Right cardiac atrium (tissue), 5 donors: ENCODE data around the gene GSTA3. TPM values are rescaled to one million over a fixed set of nuclear protein-coding genes. Genes with fewer than 3 reads are reported as not detected.
A peak's percentile ranks its signal among the peaks of the same experiment; 100 is the strongest.
"Not testable (repeated sequence)": the region's sequence is repeated elsewhere in the genome, so short reads cannot be mapped to it uniquely, and the experiment has no call there.

Experiments used
- ATAC-seq, 2 donors: fragments of 200-7000 bp; cut with Tn5 transposase; one replicate each; pipeline versions ENCODE4 v1.8.0 to v1.9.1; 2020; ENCODE audit warnings: moderate library complexity in 2 of 2, mild to moderate bottlenecking in 1 of 2
- DNase-seq, 3 donors: peaks; one replicate each; pipeline ENCODE4 v3.0.0-alpha.2; 2020
- H3K27ac ChIP-seq: one replicate; pipeline ENCODE4 v1.5.1; 2013; ENCODE audit warnings: mild to moderate bottlenecking, low read length, control low read depth, moderate library complexity
- H3K27me3 ChIP-seq: one replicate; pipeline ENCODE4 v1.6.1; 2013; ENCODE audit not compliant: control insufficient read depth, insufficient read depth
- H3K4me1 ChIP-seq: one replicate; pipeline ENCODE4 v1.6.1; 2013; ENCODE audit warnings: low read length; ENCODE audit not compliant: control insufficient read depth, insufficient read depth
- H3K4me3 ChIP-seq: one replicate; pipeline ENCODE4 v1.5.1; 2013; ENCODE audit warnings: low read length, control low read depth
- H3K9me3 ChIP-seq: one replicate; pipeline ENCODE4 v1.6.1; 2013; ENCODE audit warnings: low read length; ENCODE audit not compliant: control insufficient read depth
- WGBS: extraction: QIAGEN DNeasy Blood & Tissue Kit; methylation state at CpG from one replicate; pipeline ENCODE4 v1.1.7; 2013; 5-methylcytosine and 5-hydroxymethylcytosine counted together
- intact Hi-C, 4 donors: fragments of 100-400 bp; cut with DNase I; formaldehyde crosslinking; loops; one replicate each; pipeline versions ENCODE4 v1.11.0 to v1.14.0; 2022 to 2023
- polyA plus RNA-seq: library from polyadenylated mRNA; stranded (reverse); fragments of 200-250 nt; gene quantifications from one replicate; pipeline ENCODE4 v1.2.3, GENCODE V29; 2013
- total RNA-seq, 4 donors: library from RNA; stranded (reverse); fragmentation: NEBNext Ultra II Directional; extraction: Animal tissue kit (Norgen Biotek cat#: 25700); gene quantifications; one replicate each; pipeline ENCODE4 v1.2.1, GENCODE V29; 2021
- donor health status: healthy with polysubstance abuse.
- donor health status: DM: no; HTN: yes; CAD: no.
- donor health status: DM: no; HTN: no; CAD: no.
- donor health status: DM: no; HTN: yes; CAD: no; lungs with severe emphysema.
- donor health status: DM: yes; HTN: yes; CAD: no.

The GSTA3 gene
- total and polyA plus RNA-seq, 5 donors: not detected

DNA sequence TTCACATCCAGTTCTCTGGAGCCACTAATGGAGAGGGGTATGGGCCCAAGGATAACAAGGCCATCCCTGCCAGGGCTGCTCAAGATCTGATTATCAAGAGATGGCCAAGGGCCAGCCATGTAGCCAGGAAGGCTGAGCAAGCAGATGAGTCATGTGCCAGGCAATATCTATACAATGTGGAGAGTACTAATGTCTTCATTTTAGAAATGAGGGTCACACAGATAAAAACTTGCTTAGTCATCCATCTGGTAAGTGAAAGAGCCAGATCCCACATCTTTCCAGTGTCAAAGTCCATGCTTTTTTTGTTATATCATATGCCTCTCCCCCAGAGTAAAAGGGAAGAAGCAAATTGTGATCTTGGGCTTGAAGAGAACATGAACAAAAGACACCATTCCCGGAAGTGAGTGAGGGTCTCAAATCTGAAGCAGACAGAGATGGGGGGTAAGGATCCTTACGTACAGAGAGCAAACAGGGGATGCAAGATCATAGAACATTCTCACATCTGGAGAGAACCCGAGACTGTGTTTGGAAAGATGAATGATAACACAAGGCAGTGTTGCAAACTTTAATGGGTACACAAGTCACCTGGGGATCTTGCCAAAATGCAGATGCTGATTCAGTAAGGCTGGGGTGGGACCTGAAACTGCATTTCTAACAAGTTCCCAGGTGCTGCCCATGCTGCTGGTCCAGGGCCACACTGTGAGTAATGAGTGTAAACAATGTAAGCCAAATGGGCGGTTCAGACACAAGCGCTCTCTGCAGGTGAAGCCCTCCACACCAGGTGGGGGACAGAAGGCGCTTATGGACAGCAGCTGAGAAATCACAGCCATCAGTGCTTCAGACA is 20.0 kb upstream of the GSTA3 start:
- Histone ChIP-seq H3K9me3 (no peaks in the 10 kb centered on the region), H3K27me3 (no peaks in the 10 kb centered on the region)
- WGBS: 92% methylated on average over 6 of the region's 6 CpGs

DNA sequence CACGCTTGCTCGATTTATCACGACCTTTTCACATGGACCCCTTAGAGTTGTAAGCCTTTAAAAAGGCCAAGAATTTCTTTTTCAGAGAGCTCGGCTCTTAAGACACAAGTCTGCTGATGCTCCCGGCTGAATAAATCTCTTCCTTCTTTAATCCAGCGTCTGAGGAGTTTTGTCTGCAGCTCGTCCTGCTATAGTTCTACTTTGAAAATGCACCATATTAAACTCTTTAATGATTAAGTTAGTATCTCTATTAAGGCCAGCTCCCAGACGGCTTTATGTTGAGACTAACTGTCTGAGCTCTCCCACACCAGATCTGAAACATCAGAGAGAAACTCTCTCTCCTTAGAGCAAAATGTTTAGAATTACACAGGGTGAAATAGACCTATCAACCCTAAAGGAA is 18.0 kb upstream of the GSTA3 start:
- intact Hi-C loops: no loop called here
- H3K4me3 ChIP-seq: no peak overlapping the region
- WGBS: 73% methylated on average over 8 of the region's 8 CpGs
- no peaks in the 10 kb centered on the region for H3K27me3 ChIP-seq
- DNase-seq: no peak
- no peak overlapping the region for H3K27ac ChIP-seq
- no peak for ATAC-seq
- no peaks in the 10 kb centered on the region for H3K4me1 ChIP-seq
- H3K9me3 ChIP-seq: no peaks in the 10 kb centered on the region

More for the DNA sequence above, 20.0 kb upstream of the GSTA3 start:
- Histone ChIP-seq H3K27ac (no peak overlapping the region), H3K4me3 (no peak overlapping the region), H3K4me1 (no peaks in the 10 kb centered on the region)
- DNase-seq (no peak), ATAC-seq (no peak)
- intact Hi-C loops: no loop called here

DNA sequence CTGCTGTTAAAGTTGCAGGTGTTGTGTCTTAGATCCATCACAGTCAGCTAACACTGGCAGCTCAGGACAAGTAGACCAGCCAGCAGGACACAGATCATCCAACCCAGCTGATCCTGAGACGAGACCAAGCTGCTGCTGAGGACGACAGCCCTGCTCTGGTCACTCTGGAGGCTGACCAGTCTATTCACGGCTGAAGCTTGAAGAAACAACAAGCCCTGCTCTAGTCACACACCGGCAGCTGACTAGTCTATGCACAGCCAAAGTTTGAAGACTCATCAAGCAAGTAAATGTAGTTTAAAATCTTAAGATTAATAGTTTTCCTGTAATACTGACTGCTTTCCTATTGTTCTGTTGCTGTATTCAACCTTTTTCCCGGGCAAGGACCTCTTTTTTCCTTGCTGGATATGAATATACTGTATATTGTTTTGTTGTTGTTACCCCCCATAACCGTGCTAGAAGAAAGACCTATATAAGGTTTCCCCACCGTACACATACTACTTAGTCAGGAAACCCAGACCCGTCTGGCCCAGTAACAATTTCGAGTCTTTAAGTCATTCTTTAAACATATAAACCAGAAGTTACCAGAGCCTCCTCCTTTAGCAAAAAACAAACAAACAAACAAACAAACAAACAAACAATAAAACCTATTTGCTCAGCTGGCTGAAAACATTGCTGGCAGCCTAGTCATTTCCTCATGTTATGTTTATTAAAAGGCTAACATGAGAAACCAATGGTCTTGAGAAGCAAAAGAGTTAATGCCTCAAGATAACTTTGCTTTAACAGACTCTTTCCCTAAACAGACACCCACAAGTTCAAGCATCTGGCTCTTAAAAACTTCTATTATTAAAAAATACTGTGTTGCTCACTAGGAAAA is 16.7 kb upstream of the GSTA3 start:
- H3K9me3 ChIP-seq: no peaks in the 10 kb centered on the region
- H3K4me1 ChIP-seq: no peaks in the 10 kb centered on the region
- H3K27ac ChIP-seq: no peak overlapping the region
- H3K27me3 ChIP-seq: peaks cover 2% of the 10 kb centered on the region
- H3K4me3 ChIP-seq: no peak overlapping the region
- ATAC-seq: no peak
- intact Hi-C loops: no loop called here
- WGBS: 59% methylated on average over 9 of the region's 9 CpGs
- peak in 1 of 3 donors; percentile 33 for DNase-seq

DNA sequence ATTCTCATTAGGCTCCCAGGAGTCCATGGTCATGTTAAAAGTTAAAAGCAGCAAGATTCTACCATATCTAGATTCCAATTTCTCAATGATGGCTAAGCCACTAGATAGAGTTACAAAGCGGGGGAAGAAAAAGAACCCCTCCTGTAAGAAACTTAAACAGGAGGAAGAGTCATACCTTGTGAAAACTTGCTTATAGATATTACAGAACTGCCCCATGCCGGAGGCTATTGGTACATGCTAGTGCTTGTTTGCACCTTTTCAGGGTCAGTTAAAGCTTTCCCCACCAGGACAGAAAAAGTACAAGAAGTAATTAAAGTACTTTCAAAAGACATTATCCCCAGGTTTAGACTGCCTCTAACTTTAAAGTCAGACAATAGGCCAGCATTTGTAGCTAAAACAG is 15.5 kb upstream of the GSTA3 start:
- ATAC-seq (no peak), DNase-seq (no peak)
- intact Hi-C loops: no loop called here
- 96% methylated on average over 2 of the region's 2 CpGs for WGBS
- Histone ChIP-seq H3K4me1 (no peaks in the 10 kb centered on the region), H3K4me3 (no peak overlapping the region), H3K27me3 (peaks cover 2% of the 10 kb centered on the region), H3K27ac (no peak overlapping the region), H3K9me3 (no peaks in the 10 kb centered on the region)

DNA sequence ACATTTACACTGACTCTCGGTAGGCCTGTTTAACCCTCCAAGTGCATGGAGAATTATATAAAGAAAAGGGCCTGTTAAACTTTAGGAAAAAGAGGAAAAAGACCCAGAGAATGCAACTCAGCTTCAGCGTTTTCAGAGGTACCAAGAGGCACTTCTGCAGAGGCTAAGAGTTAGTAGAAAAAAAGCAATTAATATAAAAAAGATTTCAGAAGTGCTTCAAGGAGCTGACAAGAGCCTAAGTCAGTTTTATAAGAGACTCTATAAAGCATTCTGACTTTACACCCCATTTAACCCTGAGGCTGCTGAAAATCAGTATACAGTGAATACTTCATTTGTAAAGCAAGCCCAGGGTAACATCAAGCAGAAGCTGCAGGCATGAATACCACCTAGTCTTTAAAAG is 14.2 kb upstream of the GSTA3 start:
- intact Hi-C loops, ATAC-seq: not testable (repeated sequence)
- 74% methylated on average over 2 of the region's 2 CpGs for WGBS

DNA sequence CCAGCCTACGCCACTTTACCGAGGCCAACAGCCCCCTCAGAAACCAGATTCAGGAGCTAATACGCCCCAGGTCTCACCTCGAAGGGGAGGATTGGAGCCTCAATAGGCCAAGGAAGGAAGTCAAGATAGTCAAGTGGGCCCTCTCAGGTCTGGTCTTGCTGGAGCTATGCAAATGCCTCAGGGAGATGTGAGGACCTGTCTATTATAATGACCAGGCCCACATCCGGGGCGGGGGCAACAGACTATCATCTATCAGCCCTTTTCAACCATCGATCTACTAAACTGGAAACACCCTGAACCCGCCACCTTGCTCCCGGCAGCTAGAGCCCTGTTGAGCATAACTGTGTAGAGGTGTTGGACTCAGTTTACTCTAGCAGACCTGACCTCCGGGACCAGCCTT is 12.7 kb upstream of the GSTA3 start:
- 74% methylated on average over 10 of the region's 10 CpGs for WGBS
- DNase-seq (no peak), ATAC-seq (no peak)
- H3K4me3 ChIP-seq: no peak overlapping the region
- peaks cover 2% of the 10 kb centered on the region for H3K27me3 ChIP-seq
- H3K27ac ChIP-seq: no peak overlapping the region
- H3K9me3 ChIP-seq: no peaks in the 10 kb centered on the region
- intact Hi-C loops: no loop called here
- no peaks in the 10 kb centered on the region for H3K4me1 ChIP-seq

More for the DNA sequence above, 14.2 kb upstream of the GSTA3 start:
- not testable (repeated sequence) for DNase-seq, H3K4me1 ChIP-seq, H3K9me3 ChIP-seq, H3K4me3 ChIP-seq, H3K27me3 ChIP-seq, H3K27ac ChIP-seq

DNA sequence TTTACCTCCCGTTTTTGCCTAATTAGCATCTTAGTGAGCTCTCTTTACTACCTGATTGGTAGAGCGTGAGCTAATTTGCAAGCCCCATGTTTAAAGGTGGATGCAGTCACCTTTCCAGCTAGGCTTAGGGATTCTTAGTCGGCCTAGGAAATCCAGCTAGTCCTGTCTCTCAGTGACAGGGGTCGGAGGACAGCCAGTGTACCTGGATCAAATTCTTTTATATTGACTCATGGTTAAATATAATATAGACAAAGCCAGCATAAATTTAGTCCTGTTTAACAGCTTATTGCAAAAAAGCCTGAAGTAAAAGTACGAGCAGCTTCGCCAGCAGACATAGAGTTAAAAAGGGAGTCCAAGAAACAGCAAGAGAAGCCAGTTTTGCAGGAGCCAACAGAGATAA is 12.2 kb upstream of the GSTA3 start:
- H3K4me3 ChIP-seq: no peak overlapping the region
- intact Hi-C loops: no loop called here
- DNase-seq (no peak), ATAC-seq (no peak)
- no peaks in the 10 kb centered on the region for H3K4me1 ChIP-seq
- WGBS: 90% methylated on average over 6 of the region's 6 CpGs
- no peak overlapping the region for H3K27ac ChIP-seq
- no peaks in the 10 kb centered on the region for H3K9me3 ChIP-seq
- peaks cover 2% of the 10 kb centered on the region for H3K27me3 ChIP-seq

DNA sequence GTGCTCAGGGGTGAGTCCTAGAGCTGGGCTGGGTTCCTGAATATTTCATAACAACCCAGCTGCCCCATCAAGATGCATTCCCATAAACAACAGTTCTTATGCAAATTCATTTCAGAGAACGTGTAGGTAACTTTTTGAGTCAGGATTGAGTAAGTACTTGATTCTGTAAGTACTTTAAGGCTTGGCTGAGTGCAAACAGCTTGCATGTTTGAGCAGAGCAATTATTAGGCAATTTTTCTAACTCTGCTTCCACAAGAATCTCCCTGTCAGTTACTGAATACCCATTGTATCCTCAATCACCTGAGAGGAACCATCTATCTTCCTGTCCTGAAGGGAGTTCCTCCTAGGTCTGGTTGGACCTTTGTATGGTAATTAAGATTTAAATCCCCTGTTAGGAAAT is 10.0 kb upstream of the GSTA3 start:
- H3K9me3 ChIP-seq, intact Hi-C loops, ATAC-seq, H3K4me1 ChIP-seq, H3K27ac ChIP-seq, DNase-seq, H3K4me3 ChIP-seq, H3K27me3 ChIP-seq: not testable (repeated sequence)
- 57% methylated on average over 1 of the region's 1 CpG for WGBS

DNA sequence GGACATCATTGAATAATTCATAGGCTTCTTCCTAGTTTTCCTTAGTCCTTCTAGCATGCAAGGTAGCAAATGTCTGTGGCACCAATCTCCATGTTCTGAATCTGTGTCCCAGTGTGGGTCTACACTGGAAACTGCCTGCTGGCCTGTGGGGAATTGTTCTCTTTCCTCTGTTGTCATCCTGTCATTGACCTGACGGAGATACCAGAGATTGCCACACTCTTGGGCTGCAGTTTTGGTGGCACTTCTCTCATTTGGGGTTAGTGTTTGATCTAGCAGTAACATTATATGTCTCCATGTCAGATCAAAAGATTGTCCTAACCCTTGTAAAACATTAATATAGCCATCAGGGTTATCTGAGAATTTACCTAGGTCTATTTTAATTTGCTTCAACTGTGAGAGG is 9.3 kb upstream of the GSTA3 start:
- H3K4me3 ChIP-seq, ATAC-seq, H3K9me3 ChIP-seq, H3K4me1 ChIP-seq, H3K27me3 ChIP-seq, DNase-seq, intact Hi-C loops, H3K27ac ChIP-seq: not testable (repeated sequence)
- 73% methylated on average over 1 of the region's 1 CpG for WGBS

DNA sequence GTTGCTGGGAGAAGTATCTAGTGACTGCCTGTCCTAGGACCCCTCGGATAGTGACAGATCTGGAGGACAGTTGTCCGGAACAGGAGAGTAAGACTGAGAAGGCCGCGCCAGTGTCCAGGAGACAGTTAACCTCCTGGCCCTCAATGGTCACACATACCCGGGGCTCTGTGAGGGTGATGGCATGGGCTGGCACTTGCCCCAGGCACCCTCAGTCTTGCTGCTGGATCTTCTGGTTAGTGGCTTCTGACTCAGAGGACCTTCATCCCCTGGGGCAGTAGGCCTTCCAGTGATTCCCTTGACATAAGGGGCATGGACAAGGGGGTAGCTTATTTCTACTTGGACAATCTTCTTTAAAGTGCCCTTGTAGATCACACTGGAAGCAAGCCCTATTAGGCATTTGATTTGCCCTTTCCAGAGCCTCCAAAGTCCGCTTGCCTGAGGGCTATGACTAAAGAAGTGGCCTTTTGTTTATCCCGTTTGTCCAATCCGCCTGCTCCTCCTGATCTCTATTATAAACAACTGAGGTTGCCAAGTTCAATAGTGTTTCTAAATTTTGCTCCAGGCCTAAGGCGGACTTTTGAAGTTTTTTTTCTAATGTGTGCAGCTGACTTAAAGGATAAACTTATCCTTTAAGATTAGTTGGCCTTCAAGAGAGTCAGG is 8.7 kb upstream of the GSTA3 start:
- H3K4me1 ChIP-seq, H3K4me3 ChIP-seq, ATAC-seq, intact Hi-C loops, H3K27me3 ChIP-seq, H3K9me3 ChIP-seq, H3K27ac ChIP-seq: not testable (repeated sequence)
- DNase-seq: peak in 1 of 3 donors; percentile 35
- WGBS: 66% methylated on average over 9 of the region's 9 CpGs

DNA sequence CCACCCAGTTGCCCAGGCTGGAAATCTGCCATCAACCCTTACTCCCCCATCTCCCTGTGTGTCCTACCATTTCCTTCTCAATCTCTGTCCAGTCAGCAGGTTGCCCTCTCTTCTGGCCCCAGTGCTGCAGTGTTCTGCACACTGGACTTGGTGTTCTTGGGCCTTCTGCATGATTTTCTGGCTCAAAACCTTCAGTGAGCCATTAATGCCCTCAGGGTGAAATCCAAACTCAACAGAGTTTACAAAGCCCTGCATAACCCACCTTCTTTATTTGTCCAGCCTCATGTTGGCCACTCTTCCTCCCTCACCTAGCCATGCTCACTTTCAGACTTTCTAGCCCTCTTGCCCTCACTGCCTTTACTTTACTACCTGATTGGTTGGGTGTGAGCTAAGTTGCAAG is 5.0 kb upstream of the GSTA3 start:
- no peaks in the 10 kb centered on the region for H3K27me3 ChIP-seq
- H3K27ac ChIP-seq: no peak overlapping the region
- H3K4me1 ChIP-seq: no peaks in the 10 kb centered on the region
- H3K9me3 ChIP-seq: no peaks in the 10 kb centered on the region
- DNase-seq (no peak), ATAC-seq (no peak)
- H3K4me3 ChIP-seq: no peak overlapping the region
- intact Hi-C loops: no loop called here
